Stimulated activated CD8-positive, alpha-beta memory T cell treated with anti-CD3 and anti-CD28 coated beads, Interleukin-12 subunit alpha, Interleukin-12 subunit beta, amount 100 ng/mL, for 1 hour (primary cell): ENCODE results near the gene PNLIPRP1.

ENCODE experiments used
- DNase-seq: peaks from one replicate; pipeline ENCODE4 v3.0.0-alpha.2; 2020; ENCODE audit warnings: low read depth

Gene PNLIPRP1

DNA sequence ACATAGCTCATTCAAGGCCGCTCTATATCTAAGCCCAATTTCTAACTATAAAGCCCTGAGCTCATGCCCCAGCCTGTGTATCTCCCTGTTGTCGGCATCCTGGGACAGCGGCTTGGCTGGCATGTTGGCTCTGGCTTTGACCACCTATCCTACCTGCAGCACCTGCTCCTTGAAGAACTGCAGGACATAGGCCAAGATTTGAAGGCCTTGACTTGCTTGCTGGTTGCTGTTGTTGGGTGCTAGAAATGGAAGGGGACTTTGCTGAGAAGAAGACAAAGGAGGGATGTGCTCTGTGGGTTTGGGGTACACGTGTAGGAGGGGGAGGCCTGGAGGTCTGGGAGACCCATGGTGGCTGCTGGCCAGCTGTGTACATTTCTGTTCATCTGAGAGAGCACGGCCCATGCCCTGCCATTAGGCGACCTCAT is 41.1 kb downstream of the PNLIPRP1 start:
- no peak for DNase-seq

DNA sequence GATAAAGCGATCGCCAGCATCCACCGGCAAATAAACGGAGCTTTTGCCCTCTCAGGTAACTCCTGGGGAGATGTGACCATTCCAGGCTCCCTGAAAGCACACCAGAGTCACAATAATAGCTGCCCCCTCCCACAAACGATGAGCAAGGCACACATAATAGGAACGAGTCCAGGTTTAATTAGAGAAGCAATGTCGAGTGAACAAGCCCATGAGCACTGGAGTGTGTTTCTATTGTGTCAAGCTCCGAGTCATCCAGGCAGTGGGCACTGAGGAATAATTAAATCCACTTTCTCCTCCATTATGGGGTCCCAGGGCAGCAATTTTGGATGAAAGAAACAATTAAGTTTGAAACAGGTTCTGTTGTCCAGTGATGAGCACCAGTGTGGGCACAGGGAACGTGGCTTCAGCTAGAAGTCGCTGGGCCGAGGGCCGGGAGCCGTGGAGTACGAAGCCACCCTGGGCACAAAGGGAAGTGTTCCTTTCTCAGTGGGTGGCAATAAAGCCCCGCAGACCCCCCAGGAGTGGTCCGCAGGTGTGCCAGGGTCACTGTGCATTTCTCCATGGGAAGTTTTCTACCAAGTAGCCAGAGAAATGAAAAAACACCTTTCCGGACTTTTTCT is 41.9 kb downstream of the PNLIPRP1 start:
- DNase-seq = no peak

- no peak for DNase-seq
Measured at GRCh38 chr10:116633216-116633600, 42.4 kb downstream of the PNLIPRP1 start.

DNA sequence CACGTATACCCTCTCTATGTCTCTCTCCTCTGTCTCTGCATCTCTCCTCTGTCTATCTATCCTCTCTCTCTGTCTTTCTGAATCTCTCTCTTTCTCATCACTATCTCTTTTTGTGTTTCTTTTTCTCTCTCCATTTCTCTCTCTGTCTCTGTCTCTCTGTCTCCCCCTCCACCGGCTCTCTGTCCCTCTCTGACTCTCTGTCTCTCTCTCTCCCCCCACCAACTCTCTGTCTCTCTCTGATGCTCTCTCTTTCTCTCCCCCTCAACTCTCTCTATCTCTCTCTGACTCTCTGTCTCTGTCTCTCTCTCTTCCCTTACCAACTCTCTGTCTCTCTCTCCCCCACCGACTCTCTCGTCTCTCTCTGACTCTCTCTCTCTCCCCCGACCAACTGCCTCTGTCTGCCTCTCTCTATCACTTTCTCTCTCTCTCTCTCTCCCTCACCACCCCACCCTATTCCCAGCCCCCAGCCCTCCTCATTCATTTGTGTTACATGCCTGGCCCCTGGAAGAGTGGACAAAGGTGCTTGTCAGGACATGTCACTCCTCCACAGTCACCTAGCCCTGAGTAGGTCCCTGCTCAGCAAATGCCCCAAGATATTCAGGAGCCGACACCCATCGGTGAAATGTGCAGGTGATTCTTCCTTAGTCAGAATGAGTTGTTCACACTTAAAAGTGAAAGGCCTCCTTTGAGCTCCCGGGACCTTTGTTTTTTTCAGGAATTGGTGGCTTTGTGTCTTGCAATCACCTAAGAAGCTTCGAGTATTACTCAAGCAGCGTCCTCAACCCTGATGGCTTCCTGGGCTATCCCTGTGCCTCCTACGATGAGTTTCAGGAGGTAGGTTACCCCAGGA is 43.6 kb downstream of the PNLIPRP1 start:
- no peak for DNase-seq

- no peak for DNase-seq
Measured at GRCh38 chr10:116636385-116636784, 45.6 kb downstream of the PNLIPRP1 start.

GRCh38 chr10:116636976-116637375 is 46.2 kb downstream of the PNLIPRP1 start:
- DNase-seq = no peak

- no peak for DNase-seq
Measured at GRCh38 chr10:116637830-116638229, 47.1 kb downstream of the PNLIPRP1 start.

DNA sequence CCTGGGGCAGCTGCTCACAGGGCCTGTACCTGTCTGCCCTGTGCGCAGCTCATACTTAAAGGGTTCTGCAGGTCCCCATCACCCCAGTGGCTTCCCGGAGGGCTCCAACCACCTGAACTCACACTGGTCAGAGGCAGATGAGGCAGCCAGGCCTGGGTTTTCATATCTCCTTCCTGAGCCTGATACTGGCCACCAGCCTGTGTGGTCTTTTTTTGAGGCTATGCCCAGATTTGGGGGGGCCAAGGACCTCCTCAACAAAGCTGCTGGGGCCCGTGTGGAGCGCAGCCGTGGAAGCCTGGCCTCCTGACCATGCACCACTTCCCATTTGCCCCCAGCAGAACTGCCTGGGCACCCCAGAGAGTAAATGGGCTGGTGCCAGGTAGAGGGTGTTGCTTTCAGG is 55.7 kb downstream of the PNLIPRP1 start:
- no peak for DNase-seq

DNA sequence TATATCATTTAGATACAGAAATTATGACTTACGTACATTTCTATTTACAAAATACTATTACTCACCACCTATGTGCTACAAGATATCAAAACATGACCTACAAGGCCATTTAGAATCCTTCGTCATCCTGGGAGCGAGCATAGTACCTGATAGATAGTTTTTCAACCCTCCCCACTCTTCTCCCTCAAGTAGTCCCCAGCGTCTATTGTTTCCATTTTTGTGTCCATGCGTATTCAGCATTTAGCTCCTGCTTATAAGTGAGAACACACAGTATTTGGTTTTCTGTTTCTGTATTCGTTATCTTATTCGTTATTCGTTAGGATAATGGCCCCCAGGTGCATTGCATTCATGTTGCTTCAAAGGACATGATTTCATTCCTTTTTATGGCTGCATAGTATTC is 58.1 kb downstream of the PNLIPRP1 start:
- no peak for DNase-seq

GRCh38 chr10:116653885-116654284 is 63.1 kb downstream of the PNLIPRP1 start:
- no peak for DNase-seq

DNA sequence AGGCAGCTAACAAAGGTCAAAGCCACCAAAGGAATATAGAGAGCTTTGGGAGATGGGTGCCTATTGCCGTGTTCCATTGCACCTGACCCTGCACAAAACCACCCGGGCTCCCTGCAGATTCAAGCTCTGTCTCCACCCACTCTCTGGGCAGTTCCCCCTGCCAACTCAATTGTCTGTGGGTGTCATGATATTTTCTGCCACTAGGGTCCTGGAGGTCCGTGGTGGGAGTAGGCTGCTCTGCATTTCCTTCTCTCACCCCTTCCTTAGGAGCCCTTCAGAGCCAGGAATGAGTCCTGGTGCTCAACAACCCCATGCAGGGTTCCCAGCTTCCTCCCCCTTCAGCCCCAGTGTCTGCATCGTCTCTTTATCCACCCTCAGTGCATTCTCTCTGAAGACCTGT is 64.1 kb downstream of the PNLIPRP1 start:
- no peak for DNase-seq

- DNase-seq = no peak
Measured at GRCh38 chr10:116655568-116655967, 64.8 kb downstream of the PNLIPRP1 start.

DNA sequence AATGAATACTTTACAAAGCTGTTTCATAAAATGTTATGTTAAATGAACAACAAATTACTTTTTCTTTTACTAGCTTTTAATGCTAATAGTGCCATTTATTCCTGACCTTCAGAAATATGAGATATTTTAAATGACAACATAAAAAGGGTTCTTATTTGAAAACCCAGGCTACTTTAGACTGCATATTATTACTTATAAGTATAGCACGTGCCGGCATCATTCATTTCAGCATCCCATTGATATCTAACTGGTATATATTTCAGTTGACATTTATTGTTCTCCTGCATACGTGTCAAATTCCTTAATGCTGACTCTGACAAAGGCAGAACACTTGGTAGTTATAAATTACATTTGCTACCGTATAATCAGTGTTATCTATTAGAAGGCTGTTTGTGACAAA is 65.3 kb downstream of the PNLIPRP1 start:
- DNase-seq = no peak

DNA sequence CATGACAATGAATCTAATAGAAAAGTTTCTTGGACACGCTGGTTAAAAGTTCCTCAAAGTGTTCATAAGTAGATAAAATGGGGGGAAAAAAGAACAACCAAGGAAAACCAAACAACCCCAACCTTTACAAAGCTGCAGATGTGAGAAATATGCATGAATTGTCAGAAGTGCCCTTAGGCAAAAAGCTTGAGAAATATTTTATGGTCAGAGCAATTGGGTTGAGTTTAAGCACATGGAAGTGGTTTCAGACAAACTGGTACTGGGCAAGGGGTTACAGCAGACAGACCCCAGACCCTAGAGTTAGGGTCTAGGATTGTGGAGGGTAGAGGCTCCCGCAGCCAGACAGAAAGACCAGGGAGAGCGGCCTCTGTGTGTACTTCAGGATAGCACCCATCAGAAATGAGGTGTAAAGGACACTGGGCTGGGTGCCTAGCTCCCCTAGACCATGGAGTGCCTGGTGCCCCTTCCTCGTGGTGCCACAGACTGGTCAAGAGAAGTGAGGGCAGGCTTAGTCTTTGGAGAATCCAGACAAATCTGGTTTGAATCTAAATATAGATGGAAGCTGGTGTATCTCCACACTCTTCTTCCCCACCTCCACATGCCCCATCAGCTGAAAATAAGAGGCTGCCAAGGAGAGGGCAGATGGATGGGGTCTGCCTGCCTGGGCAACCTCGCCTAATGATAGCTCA is 67.2 kb downstream of the PNLIPRP1 start:
- DNase-seq = no peak
